GM12801 (cell line): ENCODE results near the gene KLHL22.

Experiments
- TF ChIP-seq, protein P1 (sequence below): IDR thresholded peaks from one replicate; pipeline ENCODE4 v1.5.1; 2011; ENCODE audit warnings: control low read depth; ENCODE audit not compliant: insufficient read length; ENCODE audit errors: extremely low read depth

Gene KLHL22

DNA sequence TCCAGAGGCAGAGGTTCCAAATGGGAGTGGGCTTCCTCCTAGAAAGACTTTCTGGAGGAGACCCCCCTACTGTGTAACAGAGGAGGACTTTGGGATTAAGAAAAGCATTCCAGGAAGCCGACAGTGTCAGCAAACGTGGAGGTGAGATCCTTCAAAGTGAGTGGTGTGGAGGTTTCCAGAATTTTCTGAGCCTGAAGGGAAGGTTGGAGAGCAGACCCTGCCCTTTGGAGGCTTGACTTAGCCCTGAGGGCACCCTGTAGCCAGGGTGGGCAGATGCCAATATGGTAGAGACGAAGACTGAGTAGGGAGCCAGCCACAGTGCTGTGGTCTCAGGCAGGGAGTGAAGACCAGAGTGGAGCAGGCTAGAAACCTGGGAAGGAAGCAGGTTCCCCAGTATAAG is 1.8 kb upstream of the KLHL22 start:
- TF ChIP-seq, protein P1, sequence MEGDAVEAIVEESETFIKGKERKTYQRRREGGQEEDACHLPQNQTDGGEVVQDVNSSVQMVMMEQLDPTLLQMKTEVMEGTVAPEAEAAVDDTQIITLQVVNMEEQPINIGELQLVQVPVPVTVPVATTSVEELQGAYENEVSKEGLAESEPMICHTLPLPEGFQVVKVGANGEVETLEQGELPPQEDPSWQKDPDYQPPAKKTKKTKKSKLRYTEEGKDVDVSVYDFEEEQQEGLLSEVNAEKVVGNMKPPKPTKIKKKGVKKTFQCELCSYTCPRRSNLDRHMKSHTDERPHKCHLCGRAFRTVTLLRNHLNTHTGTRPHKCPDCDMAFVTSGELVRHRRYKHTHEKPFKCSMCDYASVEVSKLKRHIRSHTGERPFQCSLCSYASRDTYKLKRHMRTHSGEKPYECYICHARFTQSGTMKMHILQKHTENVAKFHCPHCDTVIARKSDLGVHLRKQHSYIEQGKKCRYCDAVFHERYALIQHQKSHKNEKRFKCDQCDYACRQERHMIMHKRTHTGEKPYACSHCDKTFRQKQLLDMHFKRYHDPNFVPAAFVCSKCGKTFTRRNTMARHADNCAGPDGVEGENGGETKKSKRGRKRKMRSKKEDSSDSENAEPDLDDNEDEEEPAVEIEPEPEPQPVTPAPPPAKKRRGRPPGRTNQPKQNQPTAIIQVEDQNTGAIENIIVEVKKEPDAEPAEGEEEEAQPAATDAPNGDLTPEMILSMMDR, result no peak

DNA sequence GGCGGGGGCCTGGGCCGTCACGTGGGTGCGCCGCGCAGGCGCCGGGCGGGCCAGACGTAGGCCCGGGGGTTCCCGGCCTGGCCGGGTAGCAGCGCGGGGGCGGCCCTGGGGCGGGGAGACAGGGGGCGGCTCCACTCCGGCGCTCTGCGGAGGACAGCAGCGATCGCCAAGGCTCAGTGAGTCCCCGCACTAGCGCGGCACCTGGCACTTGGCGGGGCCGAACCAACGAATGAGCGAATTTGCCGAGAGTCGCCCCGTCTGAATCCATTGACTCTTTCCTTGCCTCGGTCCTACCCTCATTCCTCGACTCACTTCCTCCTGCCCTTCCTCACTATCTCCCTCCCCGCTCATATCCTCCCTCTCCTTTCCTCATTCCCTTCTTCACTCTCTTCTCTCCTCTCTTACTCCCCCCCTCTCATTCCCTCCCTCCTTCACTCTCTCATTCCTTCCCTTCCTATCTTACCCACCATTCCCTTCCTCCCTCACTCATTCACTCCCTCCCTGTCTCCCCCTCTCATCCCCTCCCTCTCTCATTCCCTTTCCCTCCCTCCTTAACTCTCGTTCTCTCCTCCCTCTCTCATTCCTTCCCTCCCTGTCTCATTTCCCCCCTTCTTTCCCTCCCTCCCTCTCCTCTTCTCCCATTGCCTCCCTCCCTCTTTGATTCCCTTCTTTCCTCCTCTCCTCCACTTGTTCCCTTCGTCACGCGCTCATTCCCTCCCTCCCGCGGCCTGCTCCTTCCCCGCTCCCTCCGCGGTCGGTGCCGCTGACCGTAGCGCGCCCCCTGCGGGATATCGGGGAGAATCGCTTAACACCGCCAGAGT is 476 bp upstream of the KLHL22 start:
- TF ChIP-seq, protein P1, result no peak

DNA sequence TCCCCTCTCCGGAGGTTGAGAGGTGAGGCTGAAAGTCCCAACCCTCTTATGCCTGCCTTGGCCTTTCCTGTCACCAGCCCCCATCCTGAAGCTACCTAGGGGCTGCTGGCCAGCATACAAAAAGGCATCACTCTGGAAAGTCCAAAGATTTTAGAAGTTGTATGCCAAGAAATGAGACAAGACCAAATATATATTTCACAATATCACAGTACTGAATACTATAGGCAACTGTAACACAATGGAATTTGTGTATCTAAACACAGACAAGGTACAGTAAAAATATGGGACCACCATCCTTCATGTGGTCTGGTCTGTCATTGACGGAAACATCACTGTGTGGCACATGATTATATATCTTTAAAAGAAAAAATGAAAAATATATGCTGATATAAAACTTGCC is 4.2 kb downstream of the KLHL22 start:
- TF ChIP-seq, protein P1, result no peak

DNA sequence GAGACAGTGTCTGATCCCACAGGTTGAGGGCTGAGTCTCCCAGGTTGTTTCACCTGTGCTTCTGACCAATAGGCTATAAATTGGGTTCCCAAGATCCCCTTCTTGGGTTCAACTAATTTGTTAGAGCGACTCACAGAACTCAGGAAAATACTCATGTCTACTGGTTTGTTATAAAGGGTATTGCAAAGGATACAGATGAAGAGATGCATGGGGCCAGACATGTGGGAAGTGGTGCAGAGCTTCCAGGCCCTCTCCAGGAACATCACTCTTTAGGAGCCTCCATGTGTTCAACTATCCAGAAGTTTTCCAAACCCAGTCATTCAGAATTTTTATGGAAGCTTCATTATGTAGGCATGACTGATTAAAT is 4.7 kb downstream of the KLHL22 start:
- TF ChIP-seq, protein P1, result no peak

DNA sequence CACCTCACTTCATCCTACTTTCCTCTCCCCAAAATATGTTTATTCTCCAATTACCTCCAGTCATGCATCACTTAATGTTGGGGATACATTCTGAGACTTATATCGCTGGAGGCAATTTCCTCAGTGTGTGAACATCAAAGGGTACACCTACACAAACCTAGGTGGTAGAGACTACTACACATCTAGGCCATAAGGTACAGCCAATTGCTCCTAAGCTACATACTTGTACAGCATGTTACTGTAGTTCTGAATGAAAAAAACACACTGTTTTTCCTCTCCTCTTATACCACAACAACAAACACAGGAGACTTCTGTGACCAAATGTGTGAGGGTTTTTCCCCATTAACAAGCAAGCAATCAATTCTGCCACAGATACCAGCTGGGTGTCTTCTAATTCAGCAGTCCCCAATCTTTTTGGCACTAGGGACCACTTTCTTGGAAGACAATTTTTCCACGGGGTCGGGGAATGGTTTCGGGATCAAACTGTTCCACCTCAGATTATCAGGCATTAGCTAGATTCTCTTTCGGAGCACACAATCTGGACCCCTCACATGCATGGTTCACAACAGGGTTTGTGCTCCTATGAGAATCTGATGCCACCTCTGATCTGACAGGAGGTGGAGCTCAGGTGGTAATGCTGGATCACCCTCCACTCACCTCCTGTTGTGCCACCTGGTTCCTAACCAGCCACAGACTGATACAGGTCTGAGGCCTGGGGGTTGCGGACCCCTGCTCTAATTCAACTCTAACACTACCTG is 5.2 kb downstream of the KLHL22 start:
- TF ChIP-seq, protein P1, result no peak

DNA sequence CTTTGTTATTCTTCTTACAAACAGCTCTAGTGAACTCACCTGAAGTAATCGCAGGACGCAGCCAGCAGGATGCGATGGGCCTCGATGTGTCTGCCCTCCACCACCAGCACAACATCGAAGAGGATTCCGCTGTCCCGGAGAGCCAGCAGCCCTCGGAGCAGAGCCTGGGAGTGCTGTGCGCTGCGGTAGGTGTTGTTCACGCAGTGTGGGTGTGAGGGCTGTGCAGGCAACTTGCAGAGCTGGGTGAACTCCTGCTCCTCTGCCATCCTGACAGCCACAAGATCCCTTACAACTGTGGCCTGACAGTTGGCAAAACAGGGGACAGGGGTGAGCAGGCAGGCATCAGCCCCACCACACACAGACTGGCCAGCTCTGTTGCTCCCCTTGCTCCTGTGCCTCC is 6.6 kb downstream of the KLHL22 start:
- TF ChIP-seq, protein P1, result no peak

DNA sequence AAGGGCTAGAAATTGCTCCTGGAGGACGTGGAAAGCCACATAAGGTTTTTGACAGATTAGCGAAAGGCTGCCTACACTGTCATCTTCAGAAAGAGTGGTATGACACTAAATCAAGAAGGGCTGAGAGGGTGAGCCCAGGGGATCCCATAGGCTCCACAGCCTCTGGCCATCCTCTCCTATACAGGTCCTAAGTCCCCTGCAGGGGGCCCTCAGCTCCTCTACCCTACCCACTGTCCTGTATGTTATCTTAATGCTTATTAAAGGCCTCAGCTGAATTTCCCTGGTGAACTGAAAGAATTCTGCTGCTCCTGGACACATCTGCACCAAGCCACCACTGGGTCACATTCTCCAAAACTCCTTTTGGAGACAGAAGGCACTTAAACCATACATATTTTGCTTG is 7.9 kb downstream of the KLHL22 start:
- TF ChIP-seq, protein P1, result no peak
